Measurements from ENCODE around the gene MICALL1. TPM values are rescaled to one million over a fixed set of nuclear protein-coding genes. Genes with fewer than 3 reads are reported as not detected.

MICALL1 gene
- polyA plus RNA-seq, 2 of the 4 experiments (the other 2 are of a cell fraction) = 10.4 to 18.6 TPM

GRCh38 chr22:37959231-37959825, 53.2 kb downstream of the MICALL1 start:
- H3K4me2 ChIP-seq = no peak overlapping the region
- peaks cover 7% of the 10 kb centered on the region; the same call in 2 of the 3 replicates for H3K4me1 ChIP-seq
- H3K27ac ChIP-seq = no peak overlapping the region
- 93% methylated on average over 18 of the region's 18 CpGs for WGBS (ENCODE audit: missing lambda C conversion rate)
- DNase-seq (ENCODE audit: low read depth in 1 of 2, low spot score in 1 of 2) = no peak
- H3K9me3 ChIP-seq = no peaks in the 10 kb centered on the region
- ChIA-PET POLR2A (no interaction called here), CTCF (interaction anchor here (0.8 kb wide), 1 partner anchor 18 kb away, joined by 3 read pairs; no protein-coding TSS in a partner anchor)
- FAIRE-seq = no peak
- ATAC-seq = no peak
- no peak overlapping the region for H3K4me3 ChIP-seq
- no peak for TF ChIP-seq ZNF302 (CRISPR knock-in tag; IDR thresholded peaks at IDR 0.05)
- TF ChIP-seq JUNB (IDR thresholded peaks at IDR 0.05) = no peak
- no peak for TF ChIP-seq ZFP36 (IDR thresholded peaks at IDR 0.05; ENCODE audit: borderline replicate concordance, partially characterized antibody)
- TF ChIP-seq HOXB13 (CRISPR knock-in tag; IDR thresholded peaks at IDR 0.05; ENCODE audit: low read depth) = no peak
- TF ChIP-seq, protein P1, sequence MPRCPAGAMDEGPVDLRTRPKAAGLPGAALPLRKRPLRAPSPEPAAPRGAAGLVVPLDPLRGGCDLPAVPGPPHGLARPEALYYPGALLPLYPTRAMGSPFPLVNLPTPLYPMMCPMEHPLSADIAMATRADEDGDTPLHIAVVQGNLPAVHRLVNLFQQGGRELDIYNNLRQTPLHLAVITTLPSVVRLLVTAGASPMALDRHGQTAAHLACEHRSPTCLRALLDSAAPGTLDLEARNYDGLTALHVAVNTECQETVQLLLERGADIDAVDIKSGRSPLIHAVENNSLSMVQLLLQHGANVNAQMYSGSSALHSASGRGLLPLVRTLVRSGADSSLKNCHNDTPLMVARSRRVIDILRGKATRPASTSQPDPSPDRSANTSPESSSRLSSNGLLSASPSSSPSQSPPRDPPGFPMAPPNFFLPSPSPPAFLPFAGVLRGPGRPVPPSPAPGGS (IDR thresholded peaks at IDR 0.05) = no peak
- TF ChIP-seq HDAC2 (IDR thresholded peaks at IDR 0.05) = no peak
- no peak for TF ChIP-seq GATA3 (IDR thresholded peaks at IDR 0.05; ENCODE audit: borderline replicate concordance)
- no peak for TF ChIP-seq FOXS1 (CRISPR knock-in tag; IDR thresholded peaks at IDR 0.05)
- TF ChIP-seq KDM1A (IDR thresholded peaks at IDR 0.05; ENCODE audit: low read depth) = no peak
- no peak for TF ChIP-seq JUN (IDR thresholded peaks at IDR 0.05)
- TF ChIP-seq CHD4 (IDR thresholded peaks at IDR 0.05; ENCODE audit: borderline replicate concordance) = no peak
- TF ChIP-seq SREBF2 (IDR thresholded peaks at IDR 0.05) = no peak
- TF ChIP-seq HOXA7 (CRISPR knock-in tag; IDR thresholded peaks at IDR 0.05) = no peak
- no peak for TF ChIP-seq KDM5A (IDR thresholded peaks at IDR 0.05)
- no peak for TF ChIP-seq CHD2 (IDR thresholded peaks at IDR 0.05; ENCODE audit: low read length, partially characterized antibody)
- TF ChIP-seq PHF8 (IDR thresholded peaks at IDR 0.05; ENCODE audit: borderline replicate concordance, low read depth) = no peak
- TF ChIP-seq NR3C1 (IDR thresholded peaks at IDR 0.05) = no peak
- no peak for TF ChIP-seq ATOH8 (CRISPR knock-in tag; IDR thresholded peaks at IDR 0.05; ENCODE audit: low read depth)
- TF ChIP-seq CEBPB (IDR thresholded peaks at IDR 0.05) = no peak

DNA sequence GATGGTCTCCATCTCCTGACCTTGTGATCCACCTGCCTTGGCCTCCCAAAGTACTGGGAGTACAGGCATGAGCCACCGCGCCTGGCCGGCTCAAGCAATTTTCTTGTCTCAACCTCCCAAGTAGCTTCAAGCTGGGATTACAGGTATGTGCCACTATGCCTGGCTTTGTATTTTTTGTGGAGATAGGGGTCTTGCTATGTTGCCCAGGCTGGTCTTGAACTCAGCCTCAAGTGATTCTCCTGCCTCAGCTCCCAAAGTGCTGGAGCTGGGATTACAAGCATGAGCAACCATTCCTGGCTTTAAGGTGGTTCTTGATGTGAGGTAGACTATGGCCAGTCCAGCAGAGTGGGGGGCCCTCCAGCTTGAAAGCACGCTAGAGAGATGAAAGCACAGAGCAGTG, 55.0 kb downstream of the MICALL1 start:
- H3K27ac ChIP-seq = no peak overlapping the region
- no peaks in the 10 kb centered on the region for H3K4me1 ChIP-seq
- CTCF ChIA-PET = no interaction called here
- no peak overlapping the region for H3K4me2 ChIP-seq
- H3K9me3 ChIP-seq = no peaks in the 10 kb centered on the region
- WGBS (ENCODE audit: missing lambda C conversion rate) = 98% methylated on average over 4 of the region's 4 CpGs
- FAIRE-seq (no peak), ATAC-seq (no peak), DNase-seq (ENCODE audit: low read depth in 1 of 2, low spot score in 1 of 2) (no peak)
- H3K4me3 ChIP-seq = no peak overlapping the region
- TF ChIP-seq FOXS1 (CRISPR knock-in tag; IDR thresholded peaks at IDR 0.05) (no peak), GATA3 (IDR thresholded peaks at IDR 0.05; ENCODE audit: borderline replicate concordance) (no peak), KDM5A (IDR thresholded peaks at IDR 0.05) (no peak), ZC3H11A (IDR thresholded peaks at IDR 0.05) (no peak), HMGXB4 (CRISPR knock-in tag; IDR thresholded peaks at IDR 0.05; ENCODE audit: borderline replicate concordance) (no peak), CBX2 (IDR thresholded peaks at IDR 0.05; ENCODE audit: borderline replicate concordance, low read depth) (no peak), HOXA7 (CRISPR knock-in tag; IDR thresholded peaks at IDR 0.05) (no peak), HOXB13 (CRISPR knock-in tag; IDR thresholded peaks at IDR 0.05; ENCODE audit: low read depth) (no peak), NPAS2 (CRISPR knock-in tag; IDR thresholded peaks at IDR 0.05; ENCODE audit: borderline replicate concordance) (no peak), JUNB (IDR thresholded peaks at IDR 0.05) (no peak), RAD21 (conservative IDR thresholded peaks at IDR 0.05 in 1 of 2, IDR thresholded peaks at IDR 0.05 in 1 of 2) (no peak), MAX (IDR thresholded peaks at IDR 0.05) (no peak), ATOH8 (CRISPR knock-in tag; IDR thresholded peaks at IDR 0.05; ENCODE audit: low read depth) (no peak)
- TF ChIP-seq, protein P2, sequence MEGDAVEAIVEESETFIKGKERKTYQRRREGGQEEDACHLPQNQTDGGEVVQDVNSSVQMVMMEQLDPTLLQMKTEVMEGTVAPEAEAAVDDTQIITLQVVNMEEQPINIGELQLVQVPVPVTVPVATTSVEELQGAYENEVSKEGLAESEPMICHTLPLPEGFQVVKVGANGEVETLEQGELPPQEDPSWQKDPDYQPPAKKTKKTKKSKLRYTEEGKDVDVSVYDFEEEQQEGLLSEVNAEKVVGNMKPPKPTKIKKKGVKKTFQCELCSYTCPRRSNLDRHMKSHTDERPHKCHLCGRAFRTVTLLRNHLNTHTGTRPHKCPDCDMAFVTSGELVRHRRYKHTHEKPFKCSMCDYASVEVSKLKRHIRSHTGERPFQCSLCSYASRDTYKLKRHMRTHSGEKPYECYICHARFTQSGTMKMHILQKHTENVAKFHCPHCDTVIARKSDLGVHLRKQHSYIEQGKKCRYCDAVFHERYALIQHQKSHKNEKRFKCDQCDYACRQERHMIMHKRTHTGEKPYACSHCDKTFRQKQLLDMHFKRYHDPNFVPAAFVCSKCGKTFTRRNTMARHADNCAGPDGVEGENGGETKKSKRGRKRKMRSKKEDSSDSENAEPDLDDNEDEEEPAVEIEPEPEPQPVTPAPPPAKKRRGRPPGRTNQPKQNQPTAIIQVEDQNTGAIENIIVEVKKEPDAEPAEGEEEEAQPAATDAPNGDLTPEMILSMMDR (IDR thresholded peaks at IDR 0.05) = no peak
- POLR2A ChIA-PET = no interaction called here

Data from A549 (cell line).